ENCODE results near the gene CNOT11. TPM values are rescaled to one million over a fixed set of nuclear protein-coding genes. Genes with fewer than 3 reads are reported as not detected.

CNOT11 gene
- polyA plus RNA-seq, 1 donor (not counting 4 experiments of a cell fraction or from before 2014, with no cell fraction given) = 83.1 TPM

DNA sequence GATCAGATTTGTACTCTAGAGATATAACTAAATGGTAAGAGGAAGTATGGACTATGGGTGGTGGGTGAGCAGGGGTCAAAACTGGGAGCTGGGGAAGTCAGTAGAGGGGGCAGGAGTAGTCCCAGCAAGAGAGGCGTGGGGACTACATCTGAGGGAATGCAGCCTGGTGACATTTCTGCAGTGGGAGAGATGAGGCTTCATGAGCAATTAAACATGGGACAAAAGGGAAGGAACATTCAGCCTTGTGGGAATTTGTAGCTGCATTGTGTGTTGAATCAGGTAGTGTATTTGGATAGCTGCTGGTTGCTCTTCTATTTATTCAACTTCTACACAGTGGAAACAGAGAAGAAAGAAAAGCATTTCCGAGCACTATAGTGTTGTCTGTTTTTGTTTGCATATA, 3.6 kb downstream of the CNOT11 start:
- H3K9me3 ChIP-seq (ENCODE audit: control insufficient read depth, low read depth, low read length) = no peaks in the 10 kb centered on the region
- TF ChIP-seq, protein P1, sequence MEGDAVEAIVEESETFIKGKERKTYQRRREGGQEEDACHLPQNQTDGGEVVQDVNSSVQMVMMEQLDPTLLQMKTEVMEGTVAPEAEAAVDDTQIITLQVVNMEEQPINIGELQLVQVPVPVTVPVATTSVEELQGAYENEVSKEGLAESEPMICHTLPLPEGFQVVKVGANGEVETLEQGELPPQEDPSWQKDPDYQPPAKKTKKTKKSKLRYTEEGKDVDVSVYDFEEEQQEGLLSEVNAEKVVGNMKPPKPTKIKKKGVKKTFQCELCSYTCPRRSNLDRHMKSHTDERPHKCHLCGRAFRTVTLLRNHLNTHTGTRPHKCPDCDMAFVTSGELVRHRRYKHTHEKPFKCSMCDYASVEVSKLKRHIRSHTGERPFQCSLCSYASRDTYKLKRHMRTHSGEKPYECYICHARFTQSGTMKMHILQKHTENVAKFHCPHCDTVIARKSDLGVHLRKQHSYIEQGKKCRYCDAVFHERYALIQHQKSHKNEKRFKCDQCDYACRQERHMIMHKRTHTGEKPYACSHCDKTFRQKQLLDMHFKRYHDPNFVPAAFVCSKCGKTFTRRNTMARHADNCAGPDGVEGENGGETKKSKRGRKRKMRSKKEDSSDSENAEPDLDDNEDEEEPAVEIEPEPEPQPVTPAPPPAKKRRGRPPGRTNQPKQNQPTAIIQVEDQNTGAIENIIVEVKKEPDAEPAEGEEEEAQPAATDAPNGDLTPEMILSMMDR (optimal IDR thresholded peaks at IDR 0.05 in 1 of 3, IDR thresholded peaks at IDR 0.05 in 1 of 3, conservative IDR thresholded peaks at IDR 0.05 in 1 of 3; ENCODE audit: extremely low read depth in 1 of 3, insufficient read depth in 2 of 3, low read length in 3 of 3) = no peak
- no peak for TF ChIP-seq EZH2 (IDR thresholded peaks at IDR 0.05; ENCODE audit: low read length)
- dilution Hi-C loops (cut with MboI; ENCODE audit: extremely low pct_ligation_motif_present, low sequenced_read_pairs) = no loop called here
- H3K9ac ChIP-seq (ENCODE audit: control insufficient read depth, extremely low read depth, insufficient read depth, low read length) = no peak overlapping the region
- peaks cover 3% of the 10 kb centered on the region for H3K9me1 ChIP-seq (ENCODE audit: control insufficient read depth, extremely low read depth, insufficient read depth, low read length)
- H3K4me3 ChIP-seq (ENCODE audit: control insufficient read depth in 2 of 3, extremely low read depth in 1 of 3, insufficient read depth in 2 of 3, low read depth in 1 of 3, low read length in 3 of 3) = no peak overlapping the region
- peaks cover 52% of the 10 kb centered on the region for H3K79me2 ChIP-seq (ENCODE audit: control insufficient read depth, insufficient read depth, low read length)
- H3K4me2 ChIP-seq (ENCODE audit: control insufficient read depth, extremely low read depth, insufficient read depth, low read depth, low read length) = no peak overlapping the region
- H3K4me1 ChIP-seq (ENCODE audit: control insufficient read depth, extremely low read depth, insufficient read depth, low read length) = peaks cover 30% of the 10 kb centered on the region
- no peak for FAIRE-seq
- H3K36me3 ChIP-seq (ENCODE audit: control insufficient read depth in 2 of 2, extremely low read depth in 1 of 2, insufficient read depth in 2 of 2, low read length in 2 of 2) = peaks cover 6 to 8% of the 10 kb centered on the region in 2 experiments
- no peak overlapping the region for H2AFZ ChIP-seq (ENCODE audit: control insufficient read depth, low read length)
- H3K27me3 ChIP-seq (ENCODE audit: control insufficient read depth, extremely low read depth, insufficient read depth, low read length) = no peaks in the 10 kb centered on the region
- H4K20me1 ChIP-seq (ENCODE audit: control insufficient read depth, extremely low read depth, insufficient read depth, low read length) = no peaks in the 10 kb centered on the region
- no peak for DNase-seq (ENCODE audit: low read depth, low spot score)
- no peak overlapping the region for H3K27ac ChIP-seq (ENCODE audit: control insufficient read depth, insufficient read depth, low read length)

DNA sequence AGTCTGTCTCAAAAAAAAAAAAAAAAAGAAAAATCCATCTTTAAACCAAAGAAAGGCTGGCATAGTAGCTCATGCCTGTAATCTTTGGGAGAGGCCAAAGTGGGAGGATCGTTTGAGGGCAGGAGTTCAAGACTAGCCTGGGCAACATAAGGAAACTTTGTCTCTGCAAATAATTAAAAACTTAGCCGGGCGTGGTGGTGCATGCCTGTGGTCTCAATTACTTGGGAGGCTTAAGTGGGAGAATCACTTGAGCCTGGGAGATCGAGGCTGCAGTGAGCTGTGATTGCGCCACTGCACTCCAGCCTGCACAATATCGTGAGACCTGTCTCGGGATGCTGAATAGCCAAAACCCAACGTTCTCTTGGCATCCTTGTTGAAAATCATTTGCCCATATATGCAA, 6.1 kb downstream of the CNOT11 start:
- no peak overlapping the region for H3K27ac ChIP-seq (ENCODE audit: control insufficient read depth, insufficient read depth, low read length)
- H2AFZ ChIP-seq (ENCODE audit: control insufficient read depth, low read length) = no peak overlapping the region
- H4K20me1 ChIP-seq (ENCODE audit: control insufficient read depth, extremely low read depth, insufficient read depth, low read length) = no peaks in the 10 kb centered on the region
- H3K27me3 ChIP-seq (ENCODE audit: control insufficient read depth, extremely low read depth, insufficient read depth, low read length) = no peaks in the 10 kb centered on the region
- H3K9me1 ChIP-seq (ENCODE audit: control insufficient read depth, extremely low read depth, insufficient read depth, low read length) = peaks cover 3% of the 10 kb centered on the region
- H3K36me3 ChIP-seq (ENCODE audit: control insufficient read depth in 2 of 2, extremely low read depth in 1 of 2, insufficient read depth in 2 of 2, low read length in 2 of 2) = peaks cover 13% of the 10 kb centered on the region in 2 experiments
- peaks cover 25% of the 10 kb centered on the region for H3K4me1 ChIP-seq (ENCODE audit: control insufficient read depth, extremely low read depth, insufficient read depth, low read length)
- H3K4me3 ChIP-seq (ENCODE audit: control insufficient read depth in 2 of 3, extremely low read depth in 1 of 3, insufficient read depth in 2 of 3, low read depth in 1 of 3, low read length in 3 of 3) = no peak overlapping the region
- no peak for DNase-seq (ENCODE audit: low read depth, low spot score)
- H3K79me2 ChIP-seq (ENCODE audit: control insufficient read depth, insufficient read depth, low read length) = peaks cover 43% of the 10 kb centered on the region
- TF ChIP-seq EZH2 (IDR thresholded peaks at IDR 0.05; ENCODE audit: low read length) = no peak
- no peaks in the 10 kb centered on the region for H3K9me3 ChIP-seq (ENCODE audit: control insufficient read depth, low read depth, low read length)
- no peak for FAIRE-seq
- dilution Hi-C loops (cut with MboI; ENCODE audit: extremely low pct_ligation_motif_present, low sequenced_read_pairs) = no loop called here
- no peak overlapping the region for H3K9ac ChIP-seq (ENCODE audit: control insufficient read depth, extremely low read depth, insufficient read depth, low read length)
- no peak overlapping the region for H3K4me2 ChIP-seq (ENCODE audit: control insufficient read depth, extremely low read depth, insufficient read depth, low read depth, low read length)

DNA sequence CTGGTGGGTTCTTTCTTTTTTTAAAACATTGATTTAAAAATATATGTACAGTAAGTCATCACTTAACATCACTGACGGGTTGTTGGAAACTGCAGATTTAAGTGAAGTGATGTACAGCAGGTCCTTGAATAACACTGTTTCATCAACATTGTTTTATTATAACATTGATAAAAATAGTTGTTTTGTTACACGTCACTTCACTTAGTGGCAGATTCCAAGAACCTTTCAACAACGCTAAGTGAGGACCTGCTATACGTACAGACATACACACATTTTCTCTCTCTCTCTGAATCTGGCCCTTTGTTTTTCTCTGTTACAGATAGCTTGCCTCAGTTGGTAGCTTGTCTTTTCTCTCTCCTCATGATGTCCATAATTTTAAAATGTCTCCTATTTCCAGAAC, 9.5 kb downstream of the CNOT11 start:
- Histone ChIP-seq H3K36me3 (ENCODE audit: control insufficient read depth in 2 of 2, extremely low read depth in 1 of 2, insufficient read depth in 2 of 2, low read length in 2 of 2) (peaks cover 20 to 25% of the 10 kb centered on the region in 2 experiments), H3K9me1 (ENCODE audit: control insufficient read depth, extremely low read depth, insufficient read depth, low read length) (no peaks in the 10 kb centered on the region), H3K27ac (ENCODE audit: control insufficient read depth, insufficient read depth, low read length) (no peak overlapping the region), H3K4me2 (ENCODE audit: control insufficient read depth, extremely low read depth, insufficient read depth, low read depth, low read length) (no peak overlapping the region), H3K4me1 (ENCODE audit: control insufficient read depth, extremely low read depth, insufficient read depth, low read length) (no peaks in the 10 kb centered on the region), H3K27me3 (ENCODE audit: control insufficient read depth, extremely low read depth, insufficient read depth, low read length) (no peaks in the 10 kb centered on the region), H3K4me3 (ENCODE audit: control insufficient read depth in 2 of 3, extremely low read depth in 1 of 3, insufficient read depth in 2 of 3, low read depth in 1 of 3, low read length in 3 of 3) (no peak overlapping the region), H2AFZ (ENCODE audit: control insufficient read depth, low read length) (no peak overlapping the region), H3K9ac (ENCODE audit: control insufficient read depth, extremely low read depth, insufficient read depth, low read length) (no peak overlapping the region), H3K9me3 (ENCODE audit: control insufficient read depth, low read depth, low read length) (no peaks in the 10 kb centered on the region), H3K79me2 (ENCODE audit: control insufficient read depth, insufficient read depth, low read length) (peaks cover 14% of the 10 kb centered on the region), H4K20me1 (ENCODE audit: control insufficient read depth, extremely low read depth, insufficient read depth, low read length) (no peaks in the 10 kb centered on the region)
- no peak for TF ChIP-seq EZH2 (IDR thresholded peaks at IDR 0.05; ENCODE audit: low read length)
- TF ChIP-seq, protein P1 (optimal IDR thresholded peaks at IDR 0.05 in 1 of 3, IDR thresholded peaks at IDR 0.05 in 1 of 3, conservative IDR thresholded peaks at IDR 0.05 in 1 of 3; ENCODE audit: extremely low read depth in 1 of 3, insufficient read depth in 2 of 3, low read length in 3 of 3) = no peak
- DNase-seq (ENCODE audit: low read depth, low spot score) = no peak
- FAIRE-seq = no peak
- dilution Hi-C loops (cut with MboI; ENCODE audit: extremely low pct_ligation_motif_present, low sequenced_read_pairs) = no loop called here

Measured in keratinocyte (primary cell).